Astrocyte of the cerebellum (primary cell): ENCODE measurements around the gene FRMD6.

Experiments used
- DNase-seq: peaks from one replicate; pipeline ENCODE4 v3.0.0-alpha.2; 2011; ENCODE audit warnings: low read depth
- H3K4me3 ChIP-seq: 2 replicates; pipeline ENCODE4 v1.5.1; 2011; ENCODE audit warnings: mild to moderate bottlenecking, low read depth, low read length, moderate library complexity
- in situ Hi-C: cut with HindIII; loops from 2 replicates; pipeline ENCODE4 v1.10.0; 2017; ENCODE audit warnings: low sequenced_read_pairs
- TF ChIP-seq, protein P1 (sequence below): IDR thresholded peaks from 2 replicates; pipeline ENCODE4 v1.5.1; 2012; ENCODE audit warnings: low read length, low read depth, moderate library complexity, mild to moderate bottlenecking; ENCODE audit errors: missing control alignments

FRMD6 gene

DNA sequence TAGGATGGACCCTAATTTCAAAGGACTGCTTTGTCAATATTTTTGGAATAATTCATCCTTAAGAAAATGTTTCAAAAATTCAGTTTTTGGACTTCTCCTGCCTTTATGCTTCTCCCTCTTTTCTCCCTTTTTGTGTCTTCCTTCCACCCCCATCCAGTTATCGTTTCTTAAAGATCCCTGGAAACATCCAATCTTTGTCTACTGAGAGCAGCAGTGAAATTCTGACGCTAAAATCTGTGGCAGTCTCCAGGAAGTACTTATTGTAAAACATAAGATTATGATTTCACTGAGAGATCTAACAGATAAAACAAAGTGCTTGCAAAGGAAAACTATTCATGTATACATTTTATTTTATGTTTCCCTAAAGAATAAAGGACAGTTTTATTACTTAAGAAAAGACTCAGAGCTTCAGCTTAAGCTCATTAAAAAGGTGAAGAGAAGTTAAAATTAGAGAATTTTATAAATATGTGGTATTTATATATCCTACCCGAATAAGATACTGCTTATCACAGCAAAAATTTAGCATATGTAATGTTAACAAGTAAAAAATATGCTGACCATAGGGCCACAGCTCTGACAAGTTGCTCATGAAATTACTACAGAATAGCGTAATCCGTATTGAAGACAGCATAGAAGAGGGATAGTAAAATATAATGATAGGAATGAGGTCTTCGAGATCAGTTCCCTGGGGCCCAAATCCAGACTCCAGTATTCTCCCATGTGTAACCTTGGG is 6.9 kb downstream of the FRMD6 start:
- in situ Hi-C loops, result no loop called here
- DNase-seq, result no peak
- H3K4me3 ChIP-seq, result no peak overlapping the region
- TF ChIP-seq, protein P1, sequence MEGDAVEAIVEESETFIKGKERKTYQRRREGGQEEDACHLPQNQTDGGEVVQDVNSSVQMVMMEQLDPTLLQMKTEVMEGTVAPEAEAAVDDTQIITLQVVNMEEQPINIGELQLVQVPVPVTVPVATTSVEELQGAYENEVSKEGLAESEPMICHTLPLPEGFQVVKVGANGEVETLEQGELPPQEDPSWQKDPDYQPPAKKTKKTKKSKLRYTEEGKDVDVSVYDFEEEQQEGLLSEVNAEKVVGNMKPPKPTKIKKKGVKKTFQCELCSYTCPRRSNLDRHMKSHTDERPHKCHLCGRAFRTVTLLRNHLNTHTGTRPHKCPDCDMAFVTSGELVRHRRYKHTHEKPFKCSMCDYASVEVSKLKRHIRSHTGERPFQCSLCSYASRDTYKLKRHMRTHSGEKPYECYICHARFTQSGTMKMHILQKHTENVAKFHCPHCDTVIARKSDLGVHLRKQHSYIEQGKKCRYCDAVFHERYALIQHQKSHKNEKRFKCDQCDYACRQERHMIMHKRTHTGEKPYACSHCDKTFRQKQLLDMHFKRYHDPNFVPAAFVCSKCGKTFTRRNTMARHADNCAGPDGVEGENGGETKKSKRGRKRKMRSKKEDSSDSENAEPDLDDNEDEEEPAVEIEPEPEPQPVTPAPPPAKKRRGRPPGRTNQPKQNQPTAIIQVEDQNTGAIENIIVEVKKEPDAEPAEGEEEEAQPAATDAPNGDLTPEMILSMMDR, result no peak

DNA sequence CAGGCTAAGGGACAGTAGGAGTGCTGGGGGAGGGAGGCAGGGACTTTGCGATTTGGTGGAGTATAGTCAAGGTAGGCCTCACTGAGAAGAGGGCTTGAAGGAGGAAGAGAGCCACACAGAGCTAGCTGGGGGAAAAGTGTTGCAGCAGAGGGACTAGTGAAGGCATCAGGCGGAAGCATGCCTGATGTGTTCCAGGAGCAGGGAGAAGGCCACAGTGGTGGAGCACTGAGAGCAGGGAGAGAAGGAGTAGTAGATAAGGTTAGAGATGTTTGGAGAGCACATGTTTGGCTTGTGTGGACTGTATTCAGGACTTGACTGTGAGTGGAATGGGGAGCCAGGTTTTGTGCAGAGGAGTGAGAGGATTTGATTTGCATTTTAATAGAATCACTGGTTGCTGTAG is 9.0 kb downstream of the FRMD6 start:
- in situ Hi-C loops, result no loop called here
- DNase-seq, result no peak
- TF ChIP-seq, protein P1, result no peak
- no peak overlapping the region for H3K4me3 ChIP-seq

DNA sequence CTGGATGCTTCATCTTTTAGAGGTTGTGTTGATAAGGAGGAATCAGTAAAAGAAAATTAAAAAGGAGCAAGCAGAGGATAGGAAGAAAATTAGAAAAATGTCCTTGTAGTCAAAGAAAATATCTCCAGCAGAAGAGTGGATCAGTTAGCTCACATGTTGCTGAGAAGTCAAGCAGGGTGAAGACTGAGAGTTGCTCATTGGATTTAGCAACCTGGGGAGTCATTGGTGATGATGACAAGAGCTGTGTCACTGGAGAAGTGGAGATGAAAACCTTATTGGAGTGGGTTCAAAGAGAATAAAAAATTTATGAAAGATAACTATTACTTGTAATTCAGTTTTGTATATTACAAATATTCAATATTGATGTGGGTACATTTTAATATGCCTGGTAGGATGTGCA is 9.8 kb downstream of the FRMD6 start:
- DNase-seq, result no peak
- in situ Hi-C loops, result no loop called here
- TF ChIP-seq, protein P1, result no peak
- no peak overlapping the region for H3K4me3 ChIP-seq

DNA sequence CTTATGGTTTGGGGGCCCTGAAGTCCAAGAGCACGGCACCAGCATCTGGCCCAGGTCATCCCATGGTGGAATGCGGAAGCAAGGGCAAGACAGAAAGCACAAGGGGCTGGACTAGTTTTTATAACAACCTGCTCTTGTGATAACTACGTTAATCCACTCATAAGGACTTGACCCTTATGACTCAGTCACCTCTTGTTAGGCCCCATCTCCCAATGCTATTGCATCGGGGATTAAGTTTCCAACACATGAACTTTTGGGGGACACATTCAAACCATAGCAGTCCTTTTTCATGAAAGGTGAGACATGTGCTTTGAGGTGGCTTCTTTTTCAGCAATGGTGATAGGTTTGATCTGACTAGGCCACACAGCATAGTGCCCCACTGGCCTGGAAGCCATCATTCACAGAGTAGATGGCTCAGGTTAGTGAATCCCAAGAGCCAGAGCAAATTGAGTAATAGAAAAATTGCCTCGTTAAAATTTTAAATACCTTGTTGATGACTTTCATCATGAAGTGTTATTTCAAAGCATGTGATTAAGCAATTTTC is 12.1 kb downstream of the FRMD6 start:
- in situ Hi-C loops, result no loop called here
- TF ChIP-seq, protein P1, result no peak
- H3K4me3 ChIP-seq, result no peak overlapping the region
- no peak for DNase-seq

DNA sequence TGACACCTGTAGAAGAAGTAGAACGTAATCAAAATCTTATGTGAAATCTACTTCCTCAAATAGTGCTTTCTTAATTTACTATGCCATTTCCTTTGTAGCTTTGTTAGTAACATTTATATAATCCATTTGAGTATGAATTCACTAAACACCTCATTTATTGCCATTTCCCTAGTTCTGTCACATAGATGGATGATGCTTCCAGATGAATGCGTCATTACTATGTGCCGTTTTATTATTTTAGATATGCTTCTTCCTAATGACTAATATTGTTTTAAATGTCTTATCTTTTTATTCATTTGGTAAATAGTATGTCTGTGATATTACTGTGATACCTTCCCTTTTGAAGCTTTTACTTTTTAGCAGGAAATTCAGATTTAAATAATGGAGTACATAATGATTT is 14.4 kb downstream of the FRMD6 start:
- in situ Hi-C loops, result no loop called here
- H3K4me3 ChIP-seq, result no peak overlapping the region
- TF ChIP-seq, protein P1, result no peak
- DNase-seq, result no peak

DNA sequence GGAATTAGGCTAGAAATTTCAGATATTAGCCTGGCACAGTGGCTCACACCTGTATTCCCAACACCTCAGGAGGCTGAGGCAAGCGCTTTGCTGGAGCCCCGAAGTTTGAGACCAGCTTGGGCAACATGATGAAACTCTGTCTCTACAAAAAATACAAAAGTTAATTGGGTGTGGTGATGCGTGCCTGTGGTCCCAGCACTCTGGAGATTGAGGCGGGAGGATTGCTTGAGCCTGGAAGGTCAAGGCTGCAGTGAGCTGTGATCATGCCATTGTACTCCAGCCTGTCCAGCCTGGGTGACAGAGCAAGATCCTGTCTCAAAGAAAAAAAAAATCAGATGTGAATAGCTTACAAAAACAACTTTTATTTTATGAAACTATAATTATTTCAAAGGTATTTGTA is 15.1 kb downstream of the FRMD6 start:
- in situ Hi-C loops, result no loop called here
- DNase-seq, result no peak
- H3K4me3 ChIP-seq, result no peak overlapping the region
- TF ChIP-seq, protein P1, result no peak
